Keratinocyte (primary cell): ENCODE measurements around the gene DNAH17. TPM values are rescaled to one million over a fixed set of nuclear protein-coding genes. Genes with fewer than 3 reads are reported as not detected.

Source experiments
- DNase-seq: peaks from one replicate; pipeline ENCODE4 v3.0.0-alpha.2; 2011; ENCODE audit warnings: low read depth, missing footprints, low spot score
- FAIRE-seq: peaks from 2 replicates; lab custom pipeline; 2011; peaks lifted over from hg19 to GRCh38; lab: Jason Lieb, UNC
- H2AFZ ChIP-seq: 2 replicates; pipeline ENCODE4 v1.6.0; 2012; ENCODE audit warnings: low read length, control low read depth, inconsistent platforms; ENCODE audit not compliant: control insufficient read depth
- H3K27ac ChIP-seq: 2 replicates; pipeline ENCODE4 v1.5.1; 2011; ENCODE audit warnings: low read length; ENCODE audit not compliant: control insufficient read depth, insufficient read depth
- H3K27me3 ChIP-seq: 3 replicates; pipeline ENCODE4 v1.6.0; 2011; ENCODE audit warnings: low read length; ENCODE audit not compliant: control insufficient read depth, insufficient read depth; ENCODE audit errors: extremely low read depth
- H3K36me3 ChIP-seq, 2 experiments: 2 replicates in 1 of 2; 3 replicates in 1 of 2; pipeline ENCODE4 v1.5.1; 2011; ENCODE audit warnings: low read length in 2 of 2, mild to moderate bottlenecking in 1 of 2; ENCODE audit not compliant: control insufficient read depth in 2 of 2, insufficient read depth in 2 of 2; ENCODE audit errors: extremely low read depth in 1 of 2
- H3K4me1 ChIP-seq: 3 replicates; pipeline ENCODE4 v1.5.1; 2011; ENCODE audit warnings: low read length; ENCODE audit not compliant: control insufficient read depth, insufficient read depth; ENCODE audit errors: extremely low read depth
- H3K4me2 ChIP-seq: 3 replicates; pipeline ENCODE4 v1.6.0; 2011; ENCODE audit warnings: low read depth, low read length; ENCODE audit not compliant: control insufficient read depth, insufficient read depth; ENCODE audit errors: extremely low read depth
- H3K4me3 ChIP-seq, 3 experiments: fragments of 200-600 bp in 1 of 3; sonication (generic) in 1 of 3; 2 replicates in 2 of 3; 3 replicates in 1 of 3; pipeline ENCODE4 v1.5.1; 2011 to 2016; ENCODE audit warnings: low read length in 3 of 3, mild to moderate bottlenecking in 3 of 3, control low read depth in 2 of 3, inconsistent platforms in 1 of 3, low read depth in 1 of 3, mixed read lengths in 1 of 3, mixed run types in 1 of 3, moderate library complexity in 1 of 3; ENCODE audit not compliant: control insufficient read depth in 2 of 3, insufficient read depth in 2 of 3; ENCODE audit errors: extremely low read depth in 1 of 3
- H3K79me2 ChIP-seq: 2 replicates; pipeline ENCODE4 v1.6.0; 2012; ENCODE audit warnings: low read length; ENCODE audit not compliant: control insufficient read depth, insufficient read depth
- H3K9ac ChIP-seq: 3 replicates; pipeline ENCODE4 v1.6.0; 2011; ENCODE audit warnings: low read length; ENCODE audit not compliant: control insufficient read depth, insufficient read depth; ENCODE audit errors: extremely low read depth
- H3K9me1 ChIP-seq: 3 replicates; pipeline ENCODE4 v1.6.0; 2011; ENCODE audit warnings: low read length; ENCODE audit not compliant: control insufficient read depth, insufficient read depth; ENCODE audit errors: extremely low read depth
- H3K9me3 ChIP-seq: 2 replicates; pipeline ENCODE4 v1.5.1; 2012; ENCODE audit warnings: low read depth, low read length; ENCODE audit not compliant: control insufficient read depth
- H4K20me1 ChIP-seq: 3 replicates; pipeline ENCODE4 v1.6.0; 2011; ENCODE audit warnings: low read length; ENCODE audit not compliant: control insufficient read depth, insufficient read depth; ENCODE audit errors: extremely low read depth
- EZH2 ChIP-seq: IDR thresholded peaks from one replicate; pipeline ENCODE4 v1.6.1; 2012; ENCODE audit warnings: inconsistent platforms, mild to moderate bottlenecking, low read length, moderate library complexity
- dilution Hi-C: fragments of 300-500 bp; cut with MboI; formaldehyde crosslinking; loops from one replicate; pipeline ENCODE4 v1.7.0; 2020; ENCODE audit warnings: low sequenced_read_pairs; ENCODE audit not compliant: extremely low pct_ligation_motif_present
- polyA plus RNA-seq, 5 experiments: library from polyadenylated mRNA; depleted of rRNA in 3 of 5; stranded (reverse) in 3 of 5; stranded (forward) in 1 of 5; unstranded in 1 of 5; fragments of >200 nt; gene quantifications; 1 replicate in 1 of 5; 2 replicates in 3 of 5; 3 replicates in 1 of 5; pipeline versions ENCODE4 v1.2.1 to v1.2.3, GENCODE V29; 2011 to 2012; ENCODE audit warnings: missing spikeins in 2 of 5, low read depth in 1 of 5, low replicate concordance in 1 of 5
- TF ChIP-seq, protein P1 (sequence below), 3 experiments: IDR thresholded peaks in 1 of 3; conservative IDR thresholded peaks in 1 of 3; optimal IDR thresholded peaks in 1 of 3; 2 replicates in 2 of 3; 3 replicates in 1 of 3; pipeline versions ENCODE3 to v1.5.1; 2011; ENCODE audit warnings: low read length in 3 of 3, mild to moderate bottlenecking in 3 of 3, moderate library complexity in 2 of 3, control low read depth in 1 of 3, inconsistent platforms in 1 of 3; ENCODE audit not compliant: insufficient read depth in 2 of 3; ENCODE audit errors: extremely low read depth in 1 of 3

Gene DNAH17
- polyA plus RNA-seq, 1 donor (not counting 4 experiments of a cell fraction or from before 2014, with no cell fraction given), result 0.16 TPM

GRCh38 chr17:78620099-78620498 lies 42.9 kb upstream of the DNAH17 start:
- Histone ChIP-seq H3K4me3 (no peak overlapping the region), H3K36me3 (no peaks in the 10 kb centered on the region), H4K20me1 (no peaks in the 10 kb centered on the region), H3K9me1 (no peaks in the 10 kb centered on the region), H3K9ac (no peak overlapping the region), H3K79me2 (no peaks in the 10 kb centered on the region), H2AFZ (no peak overlapping the region), H3K27me3 (peaks cover 3% of the 10 kb centered on the region), H3K4me1 (no peaks in the 10 kb centered on the region), H3K27ac (no peak overlapping the region), H3K9me3 (no peaks in the 10 kb centered on the region), H3K4me2 (no peak overlapping the region)
- FAIRE-seq (no peak), DNase-seq (no peak)
- dilution Hi-C loops, result no loop called here
- TF ChIP-seq, protein P1, sequence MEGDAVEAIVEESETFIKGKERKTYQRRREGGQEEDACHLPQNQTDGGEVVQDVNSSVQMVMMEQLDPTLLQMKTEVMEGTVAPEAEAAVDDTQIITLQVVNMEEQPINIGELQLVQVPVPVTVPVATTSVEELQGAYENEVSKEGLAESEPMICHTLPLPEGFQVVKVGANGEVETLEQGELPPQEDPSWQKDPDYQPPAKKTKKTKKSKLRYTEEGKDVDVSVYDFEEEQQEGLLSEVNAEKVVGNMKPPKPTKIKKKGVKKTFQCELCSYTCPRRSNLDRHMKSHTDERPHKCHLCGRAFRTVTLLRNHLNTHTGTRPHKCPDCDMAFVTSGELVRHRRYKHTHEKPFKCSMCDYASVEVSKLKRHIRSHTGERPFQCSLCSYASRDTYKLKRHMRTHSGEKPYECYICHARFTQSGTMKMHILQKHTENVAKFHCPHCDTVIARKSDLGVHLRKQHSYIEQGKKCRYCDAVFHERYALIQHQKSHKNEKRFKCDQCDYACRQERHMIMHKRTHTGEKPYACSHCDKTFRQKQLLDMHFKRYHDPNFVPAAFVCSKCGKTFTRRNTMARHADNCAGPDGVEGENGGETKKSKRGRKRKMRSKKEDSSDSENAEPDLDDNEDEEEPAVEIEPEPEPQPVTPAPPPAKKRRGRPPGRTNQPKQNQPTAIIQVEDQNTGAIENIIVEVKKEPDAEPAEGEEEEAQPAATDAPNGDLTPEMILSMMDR (optimal IDR thresholded peaks at IDR 0.05 in 1 of 3, IDR thresholded peaks at IDR 0.05 in 1 of 3, conservative IDR thresholded peaks at IDR 0.05 in 1 of 3; ENCODE audit: extremely low read depth in 1 of 3, insufficient read depth in 2 of 3, low read length in 3 of 3), result no peak

GRCh38 chr17:78619334-78619733 lies 42.1 kb upstream of the DNAH17 start:
- no peak for DNase-seq
- Histone ChIP-seq H3K79me2 (no peaks in the 10 kb centered on the region), H3K9me3 (no peaks in the 10 kb centered on the region), H4K20me1 (no peaks in the 10 kb centered on the region), H2AFZ (no peak overlapping the region), H3K4me2 (no peak overlapping the region), H3K9ac (no peak overlapping the region), H3K4me1 (no peaks in the 10 kb centered on the region), H3K9me1 (no peaks in the 10 kb centered on the region), H3K27ac (no peak overlapping the region), H3K4me3 (no peak overlapping the region), H3K27me3 (peaks cover 3% of the 10 kb centered on the region), H3K36me3 (no peaks in the 10 kb centered on the region)
- FAIRE-seq, result no peak
- dilution Hi-C loops, result no loop called here
- TF ChIP-seq EZH2, result no peak
- TF ChIP-seq, protein P1 (optimal IDR thresholded peaks at IDR 0.05 in 1 of 3, IDR thresholded peaks at IDR 0.05 in 1 of 3, conservative IDR thresholded peaks at IDR 0.05 in 1 of 3; ENCODE audit: extremely low read depth in 1 of 3, insufficient read depth in 2 of 3, low read length in 3 of 3), result no peak
